ENCODE data around the gene FCHSD1.

FCHSD1 gene

GRCh38 chr5:141640698-141641097 lies 10.5 kb downstream of the FCHSD1 start:
- DNase-seq = no peak

- no peak for DNase-seq
Observed at GRCh38 chr5:141640051-141640415, 11.2 kb downstream of the FCHSD1 start.

- no peak for DNase-seq
Observed at GRCh38 chr5:141639357-141640050, 11.7 kb downstream of the FCHSD1 start.

GRCh38 chr5:141638771-141639170 lies 12.4 kb downstream of the FCHSD1 start:
- DNase-seq = no peak

GRCh38 chr5:141637767-141638419 lies 13.3 kb downstream of the FCHSD1 start:
- DNase-seq = peak; percentile 78

GRCh38 chr5:141637123-141637766 lies 14.0 kb downstream of the FCHSD1 start:
- peak; percentile 64 for DNase-seq

GRCh38 chr5:141636413-141637122 lies 14.7 kb downstream of the FCHSD1 start, which contains the start of the genes HDAC3 and RELL2:
Gene HDAC3, minus strand, starts transcription at chr5:141636849. Its CDS starts 59 bp downstream, at chr5:141636790.
Gene RELL2, plus strand, starts transcription at chr5:141636997. Its CDS starts 1,229 bp downstream, at chr5:141638226.
- peak; percentile 96 for DNase-seq

GRCh38 chr5:141636106-141636412 lies 15.2 kb downstream of the FCHSD1 start:
- DNase-seq = no peak

GRCh38 chr5:141635646-141636045 lies 15.6 kb downstream of the FCHSD1 start:
- no peak for DNase-seq

- no peak for DNase-seq
Observed at GRCh38 chr5:141634720-141635119, 16.5 kb downstream of the FCHSD1 start.

GRCh38 chr5:141633871-141634561 lies 17.2 kb downstream of the FCHSD1 start:
- DNase-seq = peak; percentile 48

GRCh38 chr5:141632650-141633049 lies 18.6 kb downstream of the FCHSD1 start:
- DNase-seq = no peak

- DNase-seq = no peak
Observed at GRCh38 chr5:141630570-141631140, 20.6 kb downstream of the FCHSD1 start.

GRCh38 chr5:141628175-141628788 lies 22.9 kb downstream of the FCHSD1 start:
- DNase-seq = no peak

GRCh38 chr5:141623611-141624010 lies 27.6 kb downstream of the FCHSD1 start:
- no peak for DNase-seq

- DNase-seq = peak; percentile 61
Observed at GRCh38 chr5:141623186-141623585, 28.0 kb downstream of the FCHSD1 start.

- DNase-seq = peak; percentile 98
Observed at GRCh38 chr5:141618804-141619554, 32.2 kb downstream of the FCHSD1 start, which contains the start of gene DIAPH1. Gene DIAPH1, minus strand, starts transcription at chr5:141619000. Its CDS starts 86 bp downstream, at chr5:141618914.

- DNase-seq = peak; percentile 70
Observed at GRCh38 chr5:141618030-141618803, 33.0 kb downstream of the FCHSD1 start.

- DNase-seq = no peak
Observed at GRCh38 chr5:141617682-141618029, 33.6 kb downstream of the FCHSD1 start.

GRCh38 chr5:141617128-141617527 lies 34.1 kb downstream of the FCHSD1 start:
- DNase-seq = no peak
